Jurkat, Clone E6-1 (cell line): ENCODE measurements around the gene DLGAP4.
A peak's percentile ranks its signal among the peaks of the same experiment; 100 is the strongest.

ENCODE experiments used
- DNase-seq: peaks from one replicate; pipeline ENCODE4 v3.0.0-alpha.2; 2011; ENCODE audit warnings: low read depth, low spot score
- H3K4me3 ChIP-seq: 2 replicates; pipeline ENCODE4 v1.5.1; 2011; ENCODE audit warnings: mild to moderate bottlenecking, low read length, control low read depth, moderate library complexity

The DLGAP4 gene

DNA sequence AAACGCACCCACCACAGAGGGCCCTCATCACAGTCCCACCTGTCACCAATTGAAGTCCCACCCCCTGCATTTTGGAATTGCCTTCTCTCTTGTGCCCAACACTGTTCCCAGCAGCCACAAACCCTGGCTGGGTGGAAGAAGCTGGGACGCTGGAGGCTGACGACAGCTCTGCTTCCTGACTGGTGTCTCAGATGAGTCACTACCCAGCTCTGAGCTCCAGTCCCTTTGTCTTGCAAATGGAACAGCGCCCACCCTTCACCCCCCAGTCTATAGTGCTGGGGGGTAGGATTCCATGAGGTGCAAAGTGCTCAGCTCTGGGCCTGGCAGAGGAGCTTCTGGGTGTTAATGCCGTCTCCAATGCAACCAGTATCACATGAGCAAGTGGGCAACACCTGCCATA, 85.3 kb downstream of the DLGAP4 start:
- DNase-seq, result no peak
- no peak overlapping the region for H3K4me3 ChIP-seq

DNA sequence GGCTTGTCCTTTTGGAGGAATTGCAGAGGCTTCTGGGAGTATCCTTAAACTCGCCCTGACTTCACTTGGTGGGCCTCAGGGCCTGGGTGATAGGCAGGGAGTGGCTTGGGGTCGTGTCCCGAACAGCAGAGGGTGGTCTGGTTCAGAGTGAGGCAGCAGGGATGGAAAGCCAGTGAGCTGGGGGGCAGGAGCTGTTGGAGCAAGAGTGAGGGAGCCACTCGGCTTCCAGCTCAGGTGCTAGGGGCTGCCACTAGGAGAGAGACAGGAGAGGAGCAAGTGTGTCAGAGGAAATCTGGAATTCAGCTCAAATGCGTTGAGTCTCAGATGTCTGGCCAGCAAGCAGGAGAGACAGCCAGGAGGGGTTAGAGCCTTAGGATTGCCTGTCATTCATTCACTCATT, 85.8 kb downstream of the DLGAP4 start:
- H3K4me3 ChIP-seq, result no peak overlapping the region
- no peak for DNase-seq

DNA sequence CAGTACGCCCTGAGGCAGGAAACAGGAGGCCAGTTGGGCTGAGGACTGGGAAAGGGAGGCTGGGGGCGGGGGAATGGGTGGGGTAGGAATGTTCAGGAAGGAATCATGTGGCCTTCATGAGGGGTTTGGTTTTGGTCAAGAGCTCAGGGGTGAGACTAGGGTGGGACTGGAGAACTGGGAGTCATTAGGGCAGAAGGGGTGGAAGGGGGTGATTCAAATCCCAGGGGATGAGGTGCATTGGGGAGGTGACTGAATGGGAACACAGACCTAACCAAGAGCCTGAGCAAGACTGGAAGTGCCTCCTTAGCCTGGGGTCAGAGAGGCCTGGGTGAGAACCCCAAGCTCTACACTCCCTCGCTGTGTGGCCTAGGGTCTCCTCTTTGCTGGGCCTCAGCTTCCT, 86.8 kb downstream of the DLGAP4 start:
- DNase-seq, result no peak
- H3K4me3 ChIP-seq, result no peak overlapping the region

DNA sequence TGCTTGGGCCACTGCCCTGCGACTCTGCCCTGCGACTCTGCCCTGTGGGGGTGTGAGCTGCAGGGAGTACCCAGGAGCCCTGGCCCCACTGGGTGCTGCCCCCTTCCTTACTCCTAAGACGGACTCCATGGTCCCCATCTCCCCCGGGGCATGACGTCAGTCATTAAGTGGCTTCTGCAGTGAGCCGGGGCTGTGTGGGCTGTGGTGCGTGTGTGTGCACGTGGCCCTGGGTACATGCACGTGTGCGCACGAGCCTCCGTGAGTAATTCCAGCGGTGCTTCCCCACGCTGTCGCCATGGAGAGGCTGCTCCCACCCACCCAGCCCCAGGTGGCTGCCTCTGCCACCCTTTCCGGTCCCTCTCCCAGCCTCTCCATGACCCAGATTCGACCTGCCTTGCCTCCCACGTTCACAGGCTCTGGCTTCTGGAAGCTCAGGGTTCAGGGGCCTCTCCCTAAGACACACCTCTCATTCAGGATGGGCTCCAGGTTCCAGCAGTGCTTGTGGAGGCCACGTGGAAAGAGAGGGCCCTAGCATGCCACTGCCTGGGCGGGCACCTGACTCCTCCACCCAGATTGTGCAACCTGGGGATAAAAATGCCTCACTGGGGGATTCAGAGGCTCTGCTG, 88.3 kb downstream of the DLGAP4 start:
- H3K4me3 ChIP-seq, result no peak overlapping the region
- no peak for DNase-seq

DNA sequence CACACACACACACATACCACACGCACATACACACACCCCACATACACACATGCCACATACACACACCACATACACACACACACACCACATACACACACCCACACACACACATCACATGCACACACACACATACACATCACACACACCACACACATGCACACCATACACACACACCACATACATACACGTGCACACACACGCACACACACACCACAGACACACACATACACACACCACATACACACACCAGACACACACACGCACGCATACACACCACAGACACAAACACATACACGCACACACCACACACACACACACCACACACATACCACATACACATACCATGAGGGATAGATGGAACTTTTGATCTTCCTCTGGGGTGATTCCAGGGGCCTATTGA, 90.2 kb downstream of the DLGAP4 start:
- DNase-seq, result no peak
- H3K4me3 ChIP-seq, result no peak overlapping the region

DNA sequence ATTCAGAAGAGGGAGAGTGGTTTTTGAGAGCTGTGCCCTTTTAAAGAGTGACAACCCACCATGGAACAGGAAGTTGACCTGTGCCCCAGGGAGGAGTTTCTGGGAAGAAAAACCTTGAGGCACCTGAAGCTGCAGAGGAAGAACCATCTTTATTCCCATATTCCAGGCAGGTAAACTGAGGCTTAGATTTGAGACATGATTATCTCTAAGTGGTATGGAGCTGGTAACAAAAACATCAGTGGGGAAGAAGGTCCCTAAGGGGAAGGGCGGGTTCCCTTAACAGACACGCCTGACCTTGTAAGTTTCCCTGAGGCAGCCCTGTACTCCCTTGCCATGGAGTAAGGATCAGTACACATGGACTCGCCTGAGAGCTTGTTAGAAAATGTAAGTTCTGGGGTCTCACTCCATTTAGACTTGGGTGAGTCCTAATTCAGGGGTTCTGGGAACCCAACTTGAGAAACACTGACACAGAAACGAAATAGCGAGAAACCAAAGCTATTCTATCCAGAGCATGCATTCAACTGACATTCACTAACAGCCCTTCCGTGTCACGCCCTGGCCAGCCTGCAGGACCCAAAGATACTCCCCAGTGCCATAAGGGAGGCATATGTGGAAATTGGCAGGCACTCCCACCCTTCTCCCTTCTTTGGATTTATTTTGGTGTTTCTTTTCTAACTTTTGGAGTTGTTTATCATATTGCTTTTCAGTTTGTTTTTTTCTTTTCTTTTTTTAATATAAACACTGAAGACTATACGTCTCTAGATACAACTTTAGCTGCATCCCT, 90.9 kb downstream of the DLGAP4 start:
- no peak for DNase-seq
- no peak overlapping the region for H3K4me3 ChIP-seq

DNA sequence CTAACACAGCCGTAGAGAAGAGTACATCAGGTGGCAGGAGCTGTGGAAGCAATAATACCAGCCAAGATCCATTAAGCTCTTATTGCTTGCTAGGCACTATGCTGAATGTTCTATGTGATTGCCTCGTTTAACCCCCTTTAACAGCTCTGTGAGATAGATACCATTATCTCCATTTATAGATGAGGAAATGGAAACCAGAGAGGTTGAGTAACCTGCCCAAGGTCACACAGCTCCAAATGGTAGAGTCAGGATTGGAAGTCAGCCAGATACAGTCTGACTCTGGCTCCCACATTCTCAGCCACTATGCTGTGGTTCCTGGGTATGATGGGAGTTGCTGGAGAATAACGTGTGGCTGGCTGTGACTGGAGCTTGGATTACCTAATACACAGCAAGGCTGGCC, 92.4 kb downstream of the DLGAP4 start:
- H3K4me3 ChIP-seq, result no peak overlapping the region
- no peak for DNase-seq

DNA sequence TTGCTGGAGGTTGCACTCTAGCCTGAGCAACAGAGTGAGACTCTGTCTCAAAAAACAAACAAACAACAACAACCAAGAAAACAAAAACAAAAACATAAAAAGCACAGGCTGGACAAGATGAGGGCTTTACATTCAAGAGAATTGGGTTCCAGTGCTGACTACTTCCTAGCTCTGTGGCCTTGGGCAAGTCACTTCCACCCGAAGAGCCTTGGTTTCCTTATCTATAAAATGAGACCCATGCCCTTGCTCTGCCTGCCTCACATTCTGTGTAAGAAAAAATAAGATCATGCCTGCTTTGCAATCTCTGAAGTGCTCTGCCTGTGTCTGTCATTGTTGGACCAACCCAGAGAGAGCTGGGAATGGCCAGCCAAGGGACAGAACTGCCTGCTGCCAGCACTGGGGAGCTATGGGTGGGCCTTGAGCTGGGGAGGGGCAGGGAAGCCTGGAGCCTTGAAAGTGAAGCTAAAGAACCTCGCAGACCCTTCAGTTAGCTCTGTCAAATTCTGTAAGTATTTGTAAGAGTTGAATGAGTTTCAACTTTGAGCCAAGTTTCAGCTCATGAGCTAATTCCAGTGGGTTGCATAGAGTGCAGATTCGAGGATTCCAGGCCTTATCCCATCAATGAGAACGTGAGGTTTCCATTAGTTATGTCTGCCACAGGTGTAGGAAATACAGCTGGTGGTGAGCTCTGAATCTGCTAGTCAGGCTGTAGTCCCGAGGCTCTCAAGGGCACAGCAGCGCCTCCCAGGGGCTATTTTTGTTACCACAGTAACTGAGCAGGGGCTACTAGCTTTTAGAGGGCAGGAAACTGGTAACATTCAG, 93.2 kb downstream of the DLGAP4 start:
- peak; percentile 63 for DNase-seq
- no peak overlapping the region for H3K4me3 ChIP-seq

DNA sequence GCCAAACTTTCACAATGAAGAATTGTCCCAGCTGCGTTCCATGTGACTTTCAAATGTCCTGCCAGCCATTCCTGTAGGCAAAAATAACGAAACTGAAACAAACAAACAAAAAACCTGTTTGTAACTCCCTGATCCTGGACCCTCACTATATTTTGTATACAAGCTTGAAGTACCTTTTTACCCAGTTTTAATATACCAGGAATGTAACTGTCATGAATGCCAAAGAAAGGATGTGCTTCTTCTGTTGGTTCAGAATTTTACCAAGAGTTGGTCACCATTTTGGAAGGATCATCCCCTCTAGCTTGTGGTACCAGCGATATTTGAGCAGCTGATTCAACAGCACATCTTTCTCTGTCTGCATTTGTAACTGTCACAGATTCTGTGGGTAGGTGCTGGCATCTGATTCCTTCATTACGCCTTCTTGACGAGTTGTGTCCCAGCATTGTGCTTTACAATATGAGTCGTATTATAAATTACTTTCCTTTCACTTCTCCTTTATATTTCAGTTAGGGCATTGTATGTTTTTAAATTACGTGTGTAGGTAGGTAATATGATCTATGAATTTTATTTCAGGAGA, 93.9 kb downstream of the DLGAP4 start:
- H3K4me3 ChIP-seq, result no peak overlapping the region

DNA sequence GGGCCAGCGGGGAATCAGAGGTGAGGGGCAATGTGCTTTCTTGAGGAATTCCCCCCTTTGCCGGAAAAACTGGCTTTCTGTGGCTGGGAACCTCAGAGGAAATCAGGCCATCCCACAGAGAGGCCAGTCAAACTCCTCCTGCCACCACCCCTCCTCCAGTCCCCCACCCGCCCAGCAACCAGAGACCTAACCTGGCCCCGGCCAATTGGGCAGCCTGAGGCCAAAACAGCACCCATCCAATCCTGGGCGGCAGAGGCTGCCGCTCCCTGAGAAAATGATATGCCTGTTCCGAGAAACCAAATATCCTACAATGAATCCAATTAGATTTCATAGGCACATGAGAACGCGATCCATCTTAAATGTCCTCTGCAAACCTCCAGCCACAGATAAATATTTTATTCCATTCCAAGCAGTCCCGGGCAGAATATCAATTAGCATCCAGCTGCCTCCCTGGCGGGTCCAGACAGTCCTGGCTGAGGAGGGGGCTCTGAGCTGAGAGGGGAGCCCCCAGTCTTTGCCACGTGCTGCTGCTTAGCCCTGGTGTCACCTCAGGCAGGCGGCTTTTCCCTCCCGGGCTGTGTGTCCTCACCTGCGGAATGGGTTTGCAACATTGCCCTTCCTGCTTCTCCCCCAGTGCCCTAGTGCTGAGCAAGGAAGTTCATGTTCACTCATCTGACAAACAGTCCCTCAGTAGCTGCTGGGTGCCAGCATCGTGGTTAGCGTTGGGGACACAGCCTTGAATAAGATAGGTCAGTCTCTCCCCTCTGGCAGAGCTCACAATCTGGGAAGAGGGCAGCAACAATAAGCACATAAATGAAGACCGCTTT, 95.0 kb downstream of the DLGAP4 start:
- DNase-seq, result no peak

More for the DNA sequence above, 93.9 kb downstream of the DLGAP4 start:
- DNase-seq, result no peak

DNA sequence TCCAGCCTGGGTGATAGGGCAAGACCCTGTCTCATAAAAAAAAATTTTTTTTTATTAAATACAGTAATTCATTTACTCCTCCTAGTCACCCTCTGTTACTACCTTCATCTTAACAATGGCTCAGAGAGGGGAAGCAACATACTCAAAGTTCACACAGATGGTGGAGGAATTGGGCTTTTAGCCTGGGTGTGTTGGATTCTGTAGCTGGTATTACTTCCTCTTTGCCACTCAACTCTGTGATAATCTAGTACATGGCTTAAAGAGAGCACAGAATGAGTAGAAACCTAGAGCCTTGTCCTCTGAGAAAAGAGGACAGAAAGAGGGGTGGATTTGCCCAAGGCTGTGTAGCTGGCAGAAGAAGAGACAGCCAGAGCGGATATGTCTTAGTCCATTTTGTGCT, 96.6 kb downstream of the DLGAP4 start:
- DNase-seq, result no peak
- no peak overlapping the region for H3K4me3 ChIP-seq

More for the DNA sequence above, 95.0 kb downstream of the DLGAP4 start:
- H3K4me3 ChIP-seq, result no peak overlapping the region

DNA sequence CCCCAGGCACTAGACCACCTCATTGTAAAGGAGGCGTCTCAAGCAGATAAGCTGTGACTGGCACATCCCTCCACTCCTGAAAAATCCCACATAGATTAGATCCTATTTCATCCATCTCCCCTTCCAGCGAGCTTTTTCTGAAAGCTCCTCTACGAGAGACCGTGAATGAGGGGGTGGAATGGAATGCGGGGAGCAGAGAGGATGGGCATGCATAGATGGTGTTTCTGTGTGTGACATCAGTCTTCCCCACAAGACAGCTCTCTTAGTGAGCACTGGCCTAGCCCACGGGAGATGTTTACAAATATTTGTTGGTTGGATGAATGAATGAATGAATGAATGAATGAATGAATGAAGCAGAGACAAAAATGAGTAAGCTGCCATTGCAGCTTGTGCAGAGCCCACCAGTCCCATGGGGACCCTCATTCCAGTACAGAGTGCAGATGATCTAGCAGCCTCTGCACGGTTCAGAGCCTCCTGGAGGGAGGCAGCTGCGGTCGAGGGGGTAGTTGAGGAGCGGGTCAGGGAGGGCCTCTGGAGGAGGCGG, 98.4 kb downstream of the DLGAP4 start:
- no peak overlapping the region for H3K4me3 ChIP-seq
- no peak for DNase-seq

DNA sequence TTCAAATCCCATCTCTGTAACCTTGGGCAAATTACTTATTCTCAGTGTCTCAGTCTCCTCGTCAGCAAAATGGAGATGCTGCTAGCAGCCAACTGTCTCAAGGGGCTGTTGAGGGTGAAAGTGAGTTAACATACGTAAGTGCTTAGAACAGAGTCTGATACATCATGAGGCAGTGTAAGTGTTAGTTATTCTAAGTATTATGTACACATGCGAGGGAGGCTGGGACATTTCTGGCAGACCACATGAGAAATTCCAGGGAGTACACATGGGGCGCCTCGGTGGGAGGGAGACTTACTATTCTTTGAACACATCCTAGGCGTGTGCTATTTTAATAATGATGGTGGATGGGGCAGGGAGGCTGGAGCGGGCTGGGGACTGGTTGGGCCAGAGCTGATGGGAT, 99.1 kb downstream of the DLGAP4 start:
- H3K4me3 ChIP-seq, result no peak overlapping the region
- no peak for DNase-seq

DNA sequence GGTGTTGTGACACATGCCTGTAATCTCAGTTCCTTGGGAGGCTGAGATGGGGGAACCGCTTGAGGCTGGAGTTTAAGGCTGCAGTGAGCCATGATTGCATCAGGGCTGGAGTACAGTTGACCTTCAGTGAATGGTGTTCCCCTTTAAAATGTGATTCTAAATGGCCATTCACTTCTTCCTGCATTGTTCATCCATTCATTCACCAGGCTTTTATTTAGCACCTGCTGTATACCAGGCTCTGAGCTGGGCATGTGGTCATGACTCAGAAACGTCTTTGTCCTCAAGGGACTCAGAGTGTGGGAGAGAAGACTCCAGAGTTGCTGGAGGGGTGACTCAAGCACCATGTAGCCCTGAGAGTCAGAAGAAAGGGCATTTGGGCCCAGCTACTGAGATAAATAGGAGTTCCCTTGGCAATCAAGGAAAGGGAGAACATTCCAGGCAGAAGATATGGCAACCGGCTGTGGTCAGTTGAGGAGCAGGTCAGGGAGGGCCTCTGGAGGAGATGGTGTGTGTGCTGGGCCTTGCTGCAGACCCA, 101.1 kb downstream of the DLGAP4 start:
- DNase-seq, result no peak

DNA sequence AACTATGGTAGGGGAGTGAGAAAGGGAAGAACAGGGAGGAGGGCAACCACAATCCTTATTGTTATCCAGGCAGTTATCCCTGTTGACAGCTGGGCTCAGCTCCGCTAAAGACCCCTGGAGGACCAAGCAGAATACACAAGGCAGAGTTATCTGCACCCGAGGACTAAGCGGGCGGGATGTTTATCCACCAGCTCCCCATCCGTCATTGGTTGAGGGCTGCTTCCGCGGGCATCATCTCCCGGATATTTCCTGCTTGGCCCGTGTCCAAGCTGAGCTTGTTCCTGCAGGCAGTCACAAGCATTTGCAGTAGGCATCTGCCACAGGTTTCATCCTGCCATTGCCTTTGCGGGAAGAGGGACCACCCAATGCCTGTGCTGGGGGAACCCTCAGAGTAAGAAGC, 102.1 kb downstream of the DLGAP4 start:
- no peak overlapping the region for H3K4me3 ChIP-seq
- no peak for DNase-seq

More for the DNA sequence above, 101.1 kb downstream of the DLGAP4 start:
- no peak overlapping the region for H3K4me3 ChIP-seq

DNA sequence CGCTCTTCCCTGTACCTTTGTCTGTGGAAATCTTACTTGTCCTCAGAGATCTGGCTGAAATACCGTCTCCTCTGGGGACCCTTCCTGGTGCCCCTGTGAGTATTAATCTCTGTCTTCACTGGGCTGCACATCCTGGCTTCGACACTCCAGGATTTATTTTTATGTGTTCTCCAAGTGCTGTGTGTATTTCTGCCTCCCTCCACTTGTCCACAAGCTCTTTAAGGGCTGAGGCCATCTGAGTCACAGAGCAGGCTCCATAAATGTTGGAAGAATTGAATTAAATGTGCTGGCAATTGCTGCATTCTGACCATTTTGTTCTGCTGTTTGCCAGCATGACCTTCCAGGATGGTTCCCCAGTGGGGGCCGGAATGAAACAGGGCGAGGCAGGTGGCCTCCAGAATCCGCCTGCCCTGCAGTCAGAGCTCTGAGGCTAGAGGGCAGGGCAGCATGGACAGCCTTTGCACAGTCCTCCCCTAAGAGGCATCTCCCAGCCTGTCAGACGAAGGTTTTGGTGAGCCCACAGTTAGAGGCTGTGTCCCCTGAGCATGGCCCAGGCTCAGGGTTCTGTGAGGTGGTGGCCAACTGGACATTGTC, 105.8 kb downstream of the DLGAP4 start:
- no peak overlapping the region for H3K4me3 ChIP-seq
- no peak for DNase-seq

DNA sequence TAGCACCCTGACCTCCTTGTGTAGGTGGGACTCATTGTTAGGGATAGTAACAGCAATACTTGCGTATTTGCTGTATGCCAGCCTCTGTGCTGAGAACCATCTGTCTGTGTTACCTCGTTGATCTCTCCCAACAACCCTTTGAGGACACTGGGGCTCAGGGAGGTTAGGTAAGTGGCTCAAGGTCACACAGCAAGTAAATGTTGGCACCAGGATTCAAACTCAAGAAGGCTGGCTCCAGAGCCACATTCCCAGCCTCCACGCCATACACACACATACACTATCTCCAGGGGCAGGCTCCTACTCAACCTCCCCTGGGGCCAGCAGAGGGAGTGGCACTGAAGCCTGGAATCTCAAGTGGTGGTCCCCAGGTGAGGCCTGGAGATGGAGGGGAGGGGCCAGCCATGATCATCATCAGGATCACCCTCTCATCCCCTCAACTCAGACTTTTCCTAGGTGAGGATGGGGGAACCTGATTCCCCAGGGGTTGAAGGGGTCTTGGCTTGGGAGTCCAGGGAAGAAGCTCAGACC, 109.4 kb downstream of the DLGAP4 start:
- DNase-seq, result no peak
- no peak overlapping the region for H3K4me3 ChIP-seq

DNA sequence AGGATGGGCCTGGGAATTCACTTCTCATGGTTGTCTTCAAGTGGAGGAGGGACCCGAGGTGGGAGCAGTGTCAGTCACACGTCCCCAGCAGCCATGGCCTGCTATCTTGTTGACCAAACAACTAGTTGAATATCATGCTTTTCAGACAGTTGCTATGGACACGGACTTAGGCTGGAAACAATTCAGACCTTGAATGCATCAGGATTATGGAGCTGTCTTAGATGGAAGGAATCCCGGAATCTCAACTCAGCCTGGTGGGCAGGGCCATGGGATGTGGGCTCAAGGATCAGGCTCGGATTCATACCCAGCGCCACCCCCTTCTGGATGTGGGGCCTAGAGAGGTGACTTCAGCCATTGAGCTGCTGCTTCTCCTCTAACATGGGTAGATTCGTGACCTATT, 112.6 kb downstream of the DLGAP4 start:
- DNase-seq, result no peak
- no peak overlapping the region for H3K4me3 ChIP-seq
